ENCODE results near the gene MDK. TPM values are rescaled to one million over a fixed set of nuclear protein-coding genes. Genes with fewer than 3 reads are reported as not detected.

MDK gene
- total RNA-seq, 1 experiment from 2014 or later, result 252 TPM

DNA sequence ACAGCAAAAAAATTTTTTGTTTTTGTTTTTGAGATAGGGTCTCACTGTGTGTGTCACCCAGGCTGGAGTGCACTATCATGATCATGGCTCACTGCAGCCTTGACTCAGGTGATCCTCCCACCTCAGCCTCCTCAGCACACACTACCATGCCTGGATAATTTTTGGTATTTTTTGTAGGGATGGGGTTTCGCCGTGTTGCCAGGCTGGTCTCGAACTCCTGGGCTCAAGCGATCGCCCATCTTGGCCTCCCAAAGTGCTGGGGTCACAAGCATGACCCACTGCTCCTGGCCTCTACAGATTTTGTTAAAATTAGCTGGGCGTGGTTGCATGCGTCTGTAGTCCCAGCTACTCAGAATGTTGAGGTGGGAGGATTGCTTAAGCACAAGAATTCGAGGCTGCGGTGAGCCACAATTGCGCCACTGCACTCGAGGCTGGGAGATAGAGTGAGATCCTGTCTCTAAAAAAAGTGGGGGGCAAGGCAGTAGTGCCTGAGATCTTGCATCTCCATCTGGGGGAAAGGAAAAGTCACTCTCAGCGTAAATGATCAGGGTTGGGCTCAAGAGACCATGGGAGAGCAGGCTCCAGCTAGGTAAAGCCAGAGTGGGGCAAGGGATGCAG is 44.8 kb upstream of the MDK start:
- TF ChIP-seq, protein P1, sequence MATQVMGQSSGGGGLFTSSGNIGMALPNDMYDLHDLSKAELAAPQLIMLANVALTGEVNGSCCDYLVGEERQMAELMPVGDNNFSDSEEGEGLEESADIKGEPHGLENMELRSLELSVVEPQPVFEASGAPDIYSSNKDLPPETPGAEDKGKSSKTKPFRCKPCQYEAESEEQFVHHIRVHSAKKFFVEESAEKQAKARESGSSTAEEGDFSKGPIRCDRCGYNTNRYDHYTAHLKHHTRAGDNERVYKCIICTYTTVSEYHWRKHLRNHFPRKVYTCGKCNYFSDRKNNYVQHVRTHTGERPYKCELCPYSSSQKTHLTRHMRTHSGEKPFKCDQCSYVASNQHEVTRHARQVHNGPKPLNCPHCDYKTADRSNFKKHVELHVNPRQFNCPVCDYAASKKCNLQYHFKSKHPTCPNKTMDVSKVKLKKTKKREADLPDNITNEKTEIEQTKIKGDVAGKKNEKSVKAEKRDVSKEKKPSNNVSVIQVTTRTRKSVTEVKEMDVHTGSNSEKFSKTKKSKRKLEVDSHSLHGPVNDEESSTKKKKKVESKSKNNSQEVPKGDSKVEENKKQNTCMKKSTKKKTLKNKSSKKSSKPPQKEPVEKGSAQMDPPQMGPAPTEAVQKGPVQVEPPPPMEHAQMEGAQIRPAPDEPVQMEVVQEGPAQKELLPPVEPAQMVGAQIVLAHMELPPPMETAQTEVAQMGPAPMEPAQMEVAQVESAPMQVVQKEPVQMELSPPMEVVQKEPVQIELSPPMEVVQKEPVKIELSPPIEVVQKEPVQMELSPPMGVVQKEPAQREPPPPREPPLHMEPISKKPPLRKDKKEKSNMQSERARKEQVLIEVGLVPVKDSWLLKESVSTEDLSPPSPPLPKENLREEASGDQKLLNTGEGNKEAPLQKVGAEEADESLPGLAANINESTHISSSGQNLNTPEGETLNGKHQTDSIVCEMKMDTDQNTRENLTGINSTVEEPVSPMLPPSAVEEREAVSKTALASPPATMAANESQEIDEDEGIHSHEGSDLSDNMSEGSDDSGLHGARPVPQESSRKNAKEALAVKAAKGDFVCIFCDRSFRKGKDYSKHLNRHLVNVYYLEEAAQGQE (IDR thresholded peaks at IDR 0.05; ENCODE audit: insufficient read depth in 1 of 2, low read depth in 2 of 2, low read length in 1 of 2), result no peak
- TF ChIP-seq, protein P2, sequence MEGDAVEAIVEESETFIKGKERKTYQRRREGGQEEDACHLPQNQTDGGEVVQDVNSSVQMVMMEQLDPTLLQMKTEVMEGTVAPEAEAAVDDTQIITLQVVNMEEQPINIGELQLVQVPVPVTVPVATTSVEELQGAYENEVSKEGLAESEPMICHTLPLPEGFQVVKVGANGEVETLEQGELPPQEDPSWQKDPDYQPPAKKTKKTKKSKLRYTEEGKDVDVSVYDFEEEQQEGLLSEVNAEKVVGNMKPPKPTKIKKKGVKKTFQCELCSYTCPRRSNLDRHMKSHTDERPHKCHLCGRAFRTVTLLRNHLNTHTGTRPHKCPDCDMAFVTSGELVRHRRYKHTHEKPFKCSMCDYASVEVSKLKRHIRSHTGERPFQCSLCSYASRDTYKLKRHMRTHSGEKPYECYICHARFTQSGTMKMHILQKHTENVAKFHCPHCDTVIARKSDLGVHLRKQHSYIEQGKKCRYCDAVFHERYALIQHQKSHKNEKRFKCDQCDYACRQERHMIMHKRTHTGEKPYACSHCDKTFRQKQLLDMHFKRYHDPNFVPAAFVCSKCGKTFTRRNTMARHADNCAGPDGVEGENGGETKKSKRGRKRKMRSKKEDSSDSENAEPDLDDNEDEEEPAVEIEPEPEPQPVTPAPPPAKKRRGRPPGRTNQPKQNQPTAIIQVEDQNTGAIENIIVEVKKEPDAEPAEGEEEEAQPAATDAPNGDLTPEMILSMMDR (IDR thresholded peaks at IDR 0.05), result no peak
- ChIA-PET POLR2A (no interaction called here), CTCF (no interaction called here)
- in situ Hi-C loops (cut with HindIII; ENCODE audit: low pct_unique_long_range_greater_than_20kb, low sequenced_read_pairs) (no loop called here), intact Hi-C loops (cut with micrococcal nuclease; ENCODE audit: unreplicated experiment) (no loop called here)
- peaks cover 7% of the 10 kb centered on the region for H3K27me3 ChIP-seq (ENCODE audit: control insufficient read depth, insufficient read depth, low read length)
- H3K36me3 ChIP-seq (ENCODE audit: control insufficient read depth, insufficient read depth, low read length), result no peaks in the 10 kb centered on the region
- DNase-seq (ENCODE audit: low read depth, low spot score), result no peak
- no peaks in the 10 kb centered on the region for H3K9me3 ChIP-seq (ENCODE audit: control insufficient read depth, insufficient read depth, low read depth, low read length)
- no TSS peak for BruUV-seq (replicated peaks)
- H3K4me1 ChIP-seq (ENCODE audit: control insufficient read depth, insufficient read depth, low read length), result peaks cover 7% of the 10 kb centered on the region
- H3K4me3 ChIP-seq (ENCODE audit: low read depth in 2 of 2, low read length in 2 of 2), result no peak overlapping the region
- H3K27ac ChIP-seq (ENCODE audit: low read length), result no peak overlapping the region
- no peak for ATAC-seq

DNA sequence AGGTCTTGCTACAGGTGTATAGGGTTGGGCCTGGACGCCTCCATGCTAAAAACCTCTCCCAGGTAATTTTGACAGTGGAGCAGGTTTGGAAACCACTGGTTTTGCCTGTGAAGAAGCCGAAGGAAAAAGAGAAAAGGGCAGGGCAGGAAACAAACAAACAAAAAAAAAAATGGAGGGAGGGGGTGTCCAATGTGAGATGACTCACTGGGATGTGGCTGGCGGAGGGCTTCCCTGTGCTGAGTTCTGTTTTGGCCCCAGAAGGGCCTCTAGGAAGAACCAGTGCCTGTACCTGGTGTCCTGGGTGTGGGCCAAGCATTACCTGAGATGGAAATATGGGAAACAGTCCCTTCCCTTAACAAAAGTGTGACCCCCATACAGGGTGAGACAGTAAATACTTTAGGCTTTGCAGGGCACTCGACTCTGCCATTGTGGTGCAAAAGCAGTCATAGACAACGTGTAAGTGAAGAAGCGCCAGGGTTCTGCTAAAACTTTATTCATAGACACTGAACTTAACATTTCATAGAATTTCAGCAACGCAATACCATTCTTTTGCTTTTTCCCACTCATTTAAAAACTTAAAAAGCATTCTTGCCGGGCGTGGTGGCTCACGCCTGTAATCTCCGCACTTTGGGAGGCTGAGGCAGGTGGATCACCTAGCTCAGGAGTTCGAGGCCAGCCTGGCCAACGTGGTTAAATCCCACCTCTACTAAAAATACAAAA is 43.7 kb upstream of the MDK start:
- H3K27me3 ChIP-seq (ENCODE audit: control insufficient read depth, insufficient read depth, low read length), result no peaks in the 10 kb centered on the region; the same call in 1 of the 2 replicates
- H3K36me3 ChIP-seq (ENCODE audit: control insufficient read depth, insufficient read depth, low read length), result no peaks in the 10 kb centered on the region
- BruUV-seq (replicated peaks), result no TSS peak
- no peak overlapping the region for H3K27ac ChIP-seq (ENCODE audit: low read length)
- DNase-seq (ENCODE audit: low read depth, low spot score), result no peak
- ChIA-PET POLR2A (no interaction called here), CTCF (no interaction called here)
- no peaks in the 10 kb centered on the region for H3K9me3 ChIP-seq (ENCODE audit: control insufficient read depth, insufficient read depth, low read depth, low read length)
- intact Hi-C loops (cut with micrococcal nuclease; ENCODE audit: unreplicated experiment), result no loop called here
- H3K4me1 ChIP-seq (ENCODE audit: control insufficient read depth, insufficient read depth, low read length), result peaks cover 7% of the 10 kb centered on the region
- ATAC-seq, result no peak
- in situ Hi-C loops (cut with HindIII; ENCODE audit: low pct_unique_long_range_greater_than_20kb, low sequenced_read_pairs), result no loop called here
- H3K4me3 ChIP-seq (ENCODE audit: low read depth in 2 of 2, low read length in 2 of 2), result no peak overlapping the region
- TF ChIP-seq SIN3A (IDR thresholded peaks at IDR 0.05; ENCODE audit: borderline replicate concordance, insufficient read depth, low read depth, low read length) (no peak), POLR2AphosphoS5 (IDR thresholded peaks at IDR 0.05; ENCODE audit: low read depth, low read length) (no peak), TCF7L2 (IDR thresholded peaks at IDR 0.05; ENCODE audit: low read depth, low read length) (no peak)
- TF ChIP-seq, protein P2 (IDR thresholded peaks at IDR 0.05), result no peak
- TF ChIP-seq, protein P1 (IDR thresholded peaks at IDR 0.05; ENCODE audit: insufficient read depth in 1 of 2, low read depth in 2 of 2, low read length in 1 of 2), result no peak

All from Panc1 (cell line).